Inferior parietal cortex (tissue), 1 donor: Measurements from ENCODE around the gene EPHA4.

Source experiments
- DNase-seq: peaks from one replicate; pipeline ENCODE4 v3.0.0-alpha.2; 2016; ENCODE audit errors: extremely low spot score

Gene EPHA4

DNA sequence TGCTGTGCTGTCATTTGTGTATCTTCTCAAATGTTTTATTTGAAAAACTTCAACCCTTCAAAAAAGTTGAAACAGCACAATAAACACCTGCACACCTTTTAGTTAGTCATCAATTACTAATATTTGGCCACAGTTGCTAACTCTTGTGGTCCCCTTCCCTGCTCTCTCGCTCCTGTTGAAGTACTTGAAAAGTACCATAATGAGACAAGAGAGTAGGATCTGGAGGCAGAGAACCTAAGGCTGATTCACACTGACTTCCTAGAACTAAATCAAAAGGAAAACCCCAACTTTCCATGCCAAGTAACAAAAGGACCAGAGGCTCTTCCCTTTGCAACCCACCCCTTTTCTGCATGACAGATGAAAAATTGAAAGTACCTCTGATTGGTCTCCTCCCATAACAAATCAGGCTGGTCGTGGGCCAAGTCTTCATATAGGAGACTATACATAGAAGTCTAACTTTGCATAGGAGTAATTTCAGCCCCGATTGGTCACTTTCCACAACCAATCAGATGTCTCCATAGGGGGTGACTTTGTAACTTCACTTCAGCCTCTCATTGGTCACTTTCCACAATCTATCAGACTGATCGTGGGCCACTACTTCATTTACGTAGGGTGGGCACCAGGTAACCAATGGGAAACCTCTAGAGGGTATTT, 179.7 kb downstream of the EPHA4 start:
- no peak for DNase-seq

DNA sequence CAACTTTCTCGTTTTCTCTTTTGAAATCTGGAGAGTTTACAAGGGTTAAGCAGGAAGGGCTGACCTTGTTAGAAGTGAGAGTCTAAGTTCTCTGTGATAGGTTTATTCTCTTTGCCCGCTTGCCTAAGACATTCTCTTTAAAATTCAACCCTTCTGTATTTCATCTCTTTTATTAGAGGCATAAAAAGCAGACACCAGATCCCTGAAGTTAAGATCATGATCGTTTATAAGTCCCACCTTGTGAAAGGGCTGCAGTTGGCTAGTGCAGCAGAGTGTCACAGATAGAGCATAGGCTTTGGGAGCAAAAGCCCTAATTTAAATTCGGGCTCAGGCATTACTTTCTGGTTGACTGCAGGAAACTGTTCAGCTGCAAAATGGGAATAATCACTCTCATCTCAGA, 181.2 kb downstream of the EPHA4 start:
- no peak for DNase-seq

DNA sequence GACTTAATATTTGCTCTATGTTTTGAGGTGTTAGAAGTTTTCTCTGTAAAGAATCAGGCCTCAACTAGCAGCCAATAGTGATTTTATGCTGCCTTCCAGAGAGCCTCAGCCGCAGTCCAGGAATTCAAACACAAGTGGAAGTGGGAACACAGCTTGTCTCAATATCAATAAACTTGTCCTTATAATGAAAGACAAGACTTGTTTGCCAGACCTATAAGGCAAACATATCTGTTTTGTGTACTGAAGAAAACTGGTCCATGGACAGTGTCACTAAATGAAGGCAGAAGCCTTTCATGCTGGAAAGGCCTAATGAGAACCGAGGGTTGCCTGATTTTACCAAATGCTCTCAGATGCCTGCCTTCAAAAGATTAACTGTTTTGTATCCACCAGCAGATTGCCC, 182.2 kb downstream of the EPHA4 start:
- DNase-seq = no peak

DNA sequence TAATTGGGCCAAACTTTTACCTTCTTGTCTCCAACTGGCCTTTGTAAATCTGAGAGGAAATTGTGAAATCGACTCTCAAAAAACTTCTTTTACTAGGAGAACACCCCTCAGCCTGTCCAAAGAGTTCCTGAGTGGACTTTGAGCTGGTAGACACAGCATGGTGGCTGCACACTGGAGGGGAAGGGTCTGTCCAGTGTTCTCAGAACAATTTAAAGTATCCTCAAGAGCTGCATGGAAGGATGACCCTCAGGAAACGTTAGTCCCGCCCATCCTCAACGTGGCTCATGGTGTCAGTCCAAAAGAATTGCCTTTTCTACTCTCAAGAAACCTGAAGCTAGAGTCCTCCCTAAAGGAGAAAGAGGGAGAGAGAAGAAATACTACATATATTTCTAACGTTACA, 182.7 kb downstream of the EPHA4 start:
- DNase-seq = no peak

DNA sequence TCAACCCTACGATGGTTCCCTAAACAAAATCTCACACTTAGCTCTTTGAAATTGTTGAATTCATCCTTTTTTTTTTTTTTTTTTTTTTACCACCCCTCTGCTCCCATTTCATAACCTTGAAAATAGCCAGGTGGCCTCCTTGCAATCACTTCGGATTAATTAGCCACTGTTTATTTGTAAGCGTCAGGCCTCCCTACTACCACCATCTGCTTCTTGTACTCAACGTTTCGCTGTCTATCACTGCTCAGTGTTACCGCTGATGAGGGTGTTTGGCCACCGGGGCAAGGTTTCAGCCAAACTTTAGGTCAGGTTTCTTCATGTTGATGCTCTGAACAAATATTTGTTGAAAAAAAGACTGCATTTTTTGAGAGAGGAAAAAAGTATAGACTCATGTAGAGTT, 183.2 kb downstream of the EPHA4 start:
- DNase-seq = no peak

DNA sequence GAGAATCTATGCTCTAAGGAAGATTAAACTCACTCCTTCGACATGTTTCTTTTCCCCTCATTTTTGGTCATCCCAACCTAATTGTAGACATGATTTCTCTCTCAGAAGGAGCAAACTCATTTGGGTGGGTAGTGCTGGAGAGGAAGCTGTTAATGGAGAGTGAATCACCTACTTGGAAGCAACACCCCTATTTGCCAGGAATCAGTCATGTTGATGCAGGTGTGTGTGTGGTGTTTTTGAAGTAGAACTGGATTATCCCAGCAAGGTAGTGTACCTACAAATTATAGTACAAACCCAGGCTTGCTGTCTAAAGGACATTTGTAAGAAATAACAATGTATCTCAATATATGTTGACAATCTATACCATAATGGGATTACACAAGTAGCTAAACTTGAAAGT, 186.4 kb downstream of the EPHA4 start:
- DNase-seq = no peak

- DNase-seq = no peak
Observed at GRCh38 chr2:221381928-221382488, 190.1 kb downstream of the EPHA4 start.

- DNase-seq = no peak
Observed at GRCh38 chr2:221380686-221381085, 191.4 kb downstream of the EPHA4 start.

- DNase-seq = no peak
Observed at GRCh38 chr2:221380062-221380461, 192.0 kb downstream of the EPHA4 start.

GRCh38 chr2:221377597-221377996, 194.5 kb downstream of the EPHA4 start:
- DNase-seq = no peak

GRCh38 chr2:221377066-221377465, 195.0 kb downstream of the EPHA4 start:
- DNase-seq = no peak

DNA sequence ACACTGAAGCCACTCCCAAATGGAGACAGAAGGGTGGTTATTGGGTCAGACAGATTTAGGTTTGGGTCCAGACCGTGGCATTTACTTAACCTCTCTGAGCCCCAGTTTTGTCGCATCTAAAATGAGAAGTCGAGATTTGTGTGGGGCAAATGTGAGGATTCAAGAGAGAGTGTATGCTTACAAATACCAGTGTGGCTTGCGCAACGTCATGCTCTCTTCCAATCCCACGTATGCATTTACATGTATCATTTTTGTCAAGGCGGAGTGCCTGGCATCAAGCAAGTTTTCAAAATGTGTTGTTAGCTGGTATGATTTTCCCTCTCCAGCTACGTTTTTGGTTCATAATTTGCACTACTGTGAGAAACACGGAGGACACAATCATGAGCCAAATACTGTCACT, 197.9 kb downstream of the EPHA4 start:
- no peak for DNase-seq

GRCh38 chr2:221372907-221373306, 199.2 kb downstream of the EPHA4 start:
- no peak for DNase-seq

DNA sequence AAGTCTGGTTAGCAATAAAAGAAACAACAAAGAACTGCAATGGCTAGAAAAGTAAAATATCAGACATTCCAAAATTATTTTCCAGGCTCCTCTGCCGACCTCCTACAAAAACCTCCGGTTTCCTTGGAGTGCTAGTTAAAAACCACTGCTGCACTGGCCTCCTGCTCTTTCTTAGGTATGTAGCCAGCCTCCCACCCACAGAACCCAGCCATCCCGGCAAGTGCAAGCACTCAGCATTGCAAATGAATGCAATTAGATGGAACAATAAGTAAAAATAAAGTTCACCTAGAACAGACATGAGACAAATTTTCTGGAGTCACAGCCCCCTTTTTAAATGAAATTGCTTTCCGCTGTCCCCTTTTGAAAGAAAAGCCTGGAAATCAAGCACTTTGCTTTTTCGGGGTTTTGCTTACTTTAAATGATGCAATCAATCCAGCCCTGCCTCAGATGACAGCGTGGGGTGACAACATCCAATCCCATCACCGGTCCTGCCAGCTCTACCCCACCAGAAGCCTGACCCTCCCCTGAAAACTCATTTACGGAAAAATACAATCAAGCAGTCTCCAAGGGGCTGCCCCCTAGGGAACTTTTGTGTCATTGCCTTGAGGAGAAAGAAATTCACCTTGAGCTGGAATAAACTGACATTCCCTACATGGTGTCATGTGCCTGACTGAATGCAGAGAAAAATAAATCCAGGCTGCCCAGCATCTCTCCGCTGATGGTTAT, 199.8 kb downstream of the EPHA4 start:
- no peak for DNase-seq

DNA sequence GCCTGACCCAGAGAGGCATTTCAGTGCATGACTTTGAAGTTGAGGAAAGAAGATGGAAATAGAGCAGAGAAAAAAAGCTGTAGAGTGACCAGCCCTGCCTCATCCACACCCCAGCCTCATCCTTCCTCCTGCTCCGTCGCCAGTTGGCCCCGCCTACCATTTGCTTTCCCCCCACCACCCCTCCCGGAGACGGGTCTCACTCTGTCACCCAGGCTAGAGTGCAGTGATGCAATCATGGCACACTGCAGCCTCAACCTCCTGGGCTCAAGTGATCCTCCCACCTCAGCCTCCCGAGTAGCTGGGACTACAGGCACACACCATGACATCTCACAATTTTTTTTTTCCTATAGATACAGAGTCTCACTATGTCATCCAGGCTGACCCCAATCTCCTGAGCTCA, 200.8 kb downstream of the EPHA4 start:
- DNase-seq = no peak

- no peak for DNase-seq
Observed at GRCh38 chr2:221370857-221371211, 201.3 kb downstream of the EPHA4 start.

- no peak for DNase-seq
Observed at GRCh38 chr2:221370076-221370856, 201.8 kb downstream of the EPHA4 start.
